Muscle of leg (tissue), 11 donors: ENCODE data around the gene PWWP2B. TPM values are rescaled to one million over a fixed set of nuclear protein-coding genes. Genes with fewer than 3 reads are reported as not detected.

ENCODE experiments used
- DNase-seq: peaks from one replicate; pipeline ENCODE4 v3.0.0; 2013
- H3K27ac ChIP-seq: one replicate; pipeline ENCODE4 v1.5.1; 2013; ENCODE audit warnings: mild to moderate bottlenecking, low read length, control low read depth
- H3K27me3 ChIP-seq: one replicate; pipeline ENCODE4 v1.6.1; 2013; ENCODE audit warnings: low read length; ENCODE audit not compliant: control insufficient read depth, insufficient read depth
- H3K36me3 ChIP-seq: one replicate; pipeline ENCODE4 v1.6.1; 2013; ENCODE audit warnings: low read length; ENCODE audit not compliant: control insufficient read depth, insufficient read depth
- H3K4me1 ChIP-seq: one replicate; pipeline ENCODE4 v1.6.1; 2013; ENCODE audit warnings: low read length; ENCODE audit not compliant: control insufficient read depth, insufficient read depth
- H3K4me3 ChIP-seq: one replicate; pipeline ENCODE4 v1.5.1; 2013; ENCODE audit warnings: low read length, control low read depth
- H3K9me3 ChIP-seq: replicated peaks from 2 replicates; pipeline ENCODE4 v1.6.1; 2013; ENCODE audit warnings: low read depth, low read length; ENCODE audit not compliant: control insufficient read depth
- WGBS: methylation state at CpG from one replicate; pipeline ENCODE4 v1.1.5; 2013; ENCODE audit warnings: missing lambda C conversion rate; ENCODE audit not compliant: insufficient coverage; 5-methylcytosine and 5-hydroxymethylcytosine counted together
- polyA plus RNA-seq, 8 donors: library from polyadenylated mRNA; unstranded; fragments of 120-200 nt; gene quantifications; one replicate each; pipeline versions ENCODE4 v1.2.1 to v1.2.3, GENCODE V29; 2013; ENCODE audit warnings: inconsistent platforms in 1 of 8, low replicate concordance in 1 of 8; ENCODE audit not compliant: insufficient read length in 8 of 8, insufficient read depth in 1 of 8
- total RNA-seq: library from RNA; stranded (reverse); fragments of 120-200 nt; gene quantifications from one replicate; pipeline ENCODE4 v1.2.4, GENCODE V29; 2013

Gene PWWP2B
- total and polyA plus RNA-seq, 9 donors: 5.8 to 15.1 (median 11.3) TPM

GRCh38 chr10:132370426-132371340 lies 26.3 kb upstream of the PWWP2B start:
- Histone ChIP-seq H3K27me3 (no peaks in the 10 kb centered on the region), H3K4me3 (no peak overlapping the region), H3K9me3 (peaks cover 2% of the 10 kb centered on the region), H3K4me1 (peaks cover 2% of the 10 kb centered on the region), H3K27ac (no peak overlapping the region), H3K36me3 (peaks cover 13% of the 10 kb centered on the region)
- no peak for DNase-seq
- 88% methylated on average over 31 of the region's 31 CpGs for WGBS

- no peak overlapping the region for H3K4me3 ChIP-seq
- no peaks in the 10 kb centered on the region for H3K4me1 ChIP-seq
- DNase-seq: no peak
- 71% methylated on average over 7 of the region's 9 CpGs for WGBS
- peaks cover 6% of the 10 kb centered on the region for H3K36me3 ChIP-seq
- H3K9me3 ChIP-seq: peaks cover 2% of the 10 kb centered on the region
- H3K27me3 ChIP-seq: no peaks in the 10 kb centered on the region
- H3K27ac ChIP-seq: no peak overlapping the region
Observed at GRCh38 chr10:132371641-132372081, 25.3 kb upstream of the PWWP2B start.

GRCh38 chr10:132372516-132373095 lies 24.4 kb upstream of the PWWP2B start:
- H3K4me3 ChIP-seq: no peak overlapping the region
- H3K27ac ChIP-seq: no peak overlapping the region
- H3K27me3 ChIP-seq: no peaks in the 10 kb centered on the region
- H3K4me1 ChIP-seq: no peaks in the 10 kb centered on the region
- peaks cover 3% of the 10 kb centered on the region for H3K36me3 ChIP-seq
- 88% methylated on average over 11 of the region's 16 CpGs for WGBS
- H3K9me3 ChIP-seq: peaks cover 1% of the 10 kb centered on the region
- DNase-seq: no peak

- Histone ChIP-seq H3K4me3 (no peak overlapping the region), H3K9me3 (no peaks in the 10 kb centered on the region), H3K4me1 (no peaks in the 10 kb centered on the region), H3K27me3 (no peaks in the 10 kb centered on the region), H3K27ac (no peak overlapping the region), H3K36me3 (peaks cover 3% of the 10 kb centered on the region)
- WGBS: 80% methylated on average over 25 of the region's 25 CpGs
- DNase-seq: no peak
Observed at GRCh38 chr10:132373241-132373955, 23.6 kb upstream of the PWWP2B start.

GRCh38 chr10:132374176-132374575 lies 22.8 kb upstream of the PWWP2B start:
- DNase-seq: no peak
- WGBS: 73% methylated on average over 3 of the region's 8 CpGs
- Histone ChIP-seq H3K9me3 (no peaks in the 10 kb centered on the region), H3K4me3 (no peak overlapping the region), H3K27ac (no peak overlapping the region), H3K36me3 (peaks cover 3% of the 10 kb centered on the region), H3K27me3 (no peaks in the 10 kb centered on the region), H3K4me1 (no peaks in the 10 kb centered on the region)

GRCh38 chr10:132374612-132375011 lies 22.4 kb upstream of the PWWP2B start:
- Histone ChIP-seq H3K27ac (no peak overlapping the region), H3K27me3 (no peaks in the 10 kb centered on the region), H3K9me3 (no peaks in the 10 kb centered on the region), H3K4me3 (no peak overlapping the region), H3K4me1 (no peaks in the 10 kb centered on the region), H3K36me3 (peaks cover 3% of the 10 kb centered on the region)
- WGBS: 90% methylated on average over 9 of the region's 14 CpGs
- no peak for DNase-seq

- Histone ChIP-seq H3K9me3 (no peaks in the 10 kb centered on the region), H3K36me3 (peaks cover 3% of the 10 kb centered on the region), H3K4me3 (no peak overlapping the region), H3K4me1 (no peaks in the 10 kb centered on the region), H3K27me3 (no peaks in the 10 kb centered on the region), H3K27ac (no peak overlapping the region)
- 71% methylated on average over 20 of the region's 26 CpGs for WGBS
- no peak for DNase-seq
Observed at GRCh38 chr10:132375116-132375794, 21.7 kb upstream of the PWWP2B start.

GRCh38 chr10:132375795-132376297 lies 21.2 kb upstream of the PWWP2B start:
- no peak for DNase-seq
- peaks cover 3% of the 10 kb centered on the region for H3K36me3 ChIP-seq
- WGBS: no CpG with 5 or more reads among the region's 4 CpGs
- H3K27ac ChIP-seq: no peak overlapping the region
- no peaks in the 10 kb centered on the region for H3K9me3 ChIP-seq
- H3K4me3 ChIP-seq: no peak overlapping the region
- no peaks in the 10 kb centered on the region for H3K4me1 ChIP-seq
- H3K27me3 ChIP-seq: no peaks in the 10 kb centered on the region

- no peaks in the 10 kb centered on the region for H3K4me1 ChIP-seq
- peaks cover 3% of the 10 kb centered on the region for H3K36me3 ChIP-seq
- no peaks in the 10 kb centered on the region for H3K27me3 ChIP-seq
- DNase-seq: no peak
- H3K9me3 ChIP-seq: no peaks in the 10 kb centered on the region
- no peak overlapping the region for H3K27ac ChIP-seq
- H3K4me3 ChIP-seq: no peak overlapping the region
- 56% methylated on average over 13 of the region's 15 CpGs for WGBS
Observed at GRCh38 chr10:132376394-132376851, 20.6 kb upstream of the PWWP2B start.
